GM18511 (cell line): ENCODE measurements around the gene HELZ2.

Source experiments
- ATAC-seq: cut with Tn5 transposase; IDR thresholded peaks from one replicate; pipeline ENCODE4 v1.9.1; 2021; ENCODE audit warnings: mild to moderate bottlenecking, moderate library complexity; ENCODE audit not compliant: unreplicated experiment

Gene HELZ2

GRCh38 chr20:63525971-63526370 is 48.1 kb downstream of the HELZ2 start:
- no peak for ATAC-seq

- ATAC-seq: no peak
Observed at GRCh38 chr20:63525185-63525584, 48.9 kb downstream of the HELZ2 start.
